Keratinocyte (primary cell): ENCODE measurements around the gene TTC38. TPM values are rescaled to one million over a fixed set of nuclear protein-coding genes. Genes with fewer than 3 reads are reported as not detected.

ENCODE experiments used
- DNase-seq: peaks from one replicate; pipeline ENCODE4 v3.0.0-alpha.2; 2011; ENCODE audit warnings: low read depth, missing footprints, low spot score
- FAIRE-seq: peaks from 2 replicates; lab custom pipeline; 2011; peaks lifted over from hg19 to GRCh38; lab: Jason Lieb, UNC
- H2AFZ ChIP-seq: 2 replicates; pipeline ENCODE4 v1.6.0; 2012; ENCODE audit warnings: low read length, control low read depth, inconsistent platforms; ENCODE audit not compliant: control insufficient read depth
- H3K27ac ChIP-seq: 2 replicates; pipeline ENCODE4 v1.5.1; 2011; ENCODE audit warnings: low read length; ENCODE audit not compliant: control insufficient read depth, insufficient read depth
- H3K27me3 ChIP-seq: 3 replicates; pipeline ENCODE4 v1.6.0; 2011; ENCODE audit warnings: low read length; ENCODE audit not compliant: control insufficient read depth, insufficient read depth; ENCODE audit errors: extremely low read depth
- H3K36me3 ChIP-seq, 2 experiments: 2 replicates in 1 of 2; 3 replicates in 1 of 2; pipeline ENCODE4 v1.5.1; 2011; ENCODE audit warnings: low read length in 2 of 2, mild to moderate bottlenecking in 1 of 2; ENCODE audit not compliant: control insufficient read depth in 2 of 2, insufficient read depth in 2 of 2; ENCODE audit errors: extremely low read depth in 1 of 2
- H3K4me1 ChIP-seq: 3 replicates; pipeline ENCODE4 v1.5.1; 2011; ENCODE audit warnings: low read length; ENCODE audit not compliant: control insufficient read depth, insufficient read depth; ENCODE audit errors: extremely low read depth
- H3K4me2 ChIP-seq: 3 replicates; pipeline ENCODE4 v1.6.0; 2011; ENCODE audit warnings: low read depth, low read length; ENCODE audit not compliant: control insufficient read depth, insufficient read depth; ENCODE audit errors: extremely low read depth
- H3K4me3 ChIP-seq, 3 experiments: fragments of 200-600 bp in 1 of 3; sonication (generic) in 1 of 3; 2 replicates in 2 of 3; 3 replicates in 1 of 3; pipeline ENCODE4 v1.5.1; 2011 to 2016; ENCODE audit warnings: low read length in 3 of 3, mild to moderate bottlenecking in 3 of 3, control low read depth in 2 of 3, inconsistent platforms in 1 of 3, low read depth in 1 of 3, mixed read lengths in 1 of 3, mixed run types in 1 of 3, moderate library complexity in 1 of 3; ENCODE audit not compliant: control insufficient read depth in 2 of 3, insufficient read depth in 2 of 3; ENCODE audit errors: extremely low read depth in 1 of 3
- H3K79me2 ChIP-seq: 2 replicates; pipeline ENCODE4 v1.6.0; 2012; ENCODE audit warnings: low read length; ENCODE audit not compliant: control insufficient read depth, insufficient read depth
- H3K9ac ChIP-seq: 3 replicates; pipeline ENCODE4 v1.6.0; 2011; ENCODE audit warnings: low read length; ENCODE audit not compliant: control insufficient read depth, insufficient read depth; ENCODE audit errors: extremely low read depth
- H3K9me1 ChIP-seq: 3 replicates; pipeline ENCODE4 v1.6.0; 2011; ENCODE audit warnings: low read length; ENCODE audit not compliant: control insufficient read depth, insufficient read depth; ENCODE audit errors: extremely low read depth
- H3K9me3 ChIP-seq: 2 replicates; pipeline ENCODE4 v1.5.1; 2012; ENCODE audit warnings: low read depth, low read length; ENCODE audit not compliant: control insufficient read depth
- H4K20me1 ChIP-seq: 3 replicates; pipeline ENCODE4 v1.6.0; 2011; ENCODE audit warnings: low read length; ENCODE audit not compliant: control insufficient read depth, insufficient read depth; ENCODE audit errors: extremely low read depth
- CTCF ChIP-seq, 3 experiments: IDR thresholded peaks in 1 of 3; conservative IDR thresholded peaks in 1 of 3; optimal IDR thresholded peaks in 1 of 3; 2 replicates in 2 of 3; 3 replicates in 1 of 3; pipeline versions ENCODE3 to v1.5.1; 2011; ENCODE audit warnings: low read length in 3 of 3, mild to moderate bottlenecking in 3 of 3, moderate library complexity in 2 of 3, control low read depth in 1 of 3, inconsistent platforms in 1 of 3; ENCODE audit not compliant: insufficient read depth in 2 of 3; ENCODE audit errors: extremely low read depth in 1 of 3
- EZH2 ChIP-seq: IDR thresholded peaks from one replicate; pipeline ENCODE4 v1.6.1; 2012; ENCODE audit warnings: inconsistent platforms, mild to moderate bottlenecking, low read length, moderate library complexity
- dilution Hi-C: fragments of 300-500 bp; cut with MboI; formaldehyde crosslinking; loops from one replicate; pipeline ENCODE4 v1.7.0; 2020; ENCODE audit warnings: low sequenced_read_pairs; ENCODE audit not compliant: extremely low pct_ligation_motif_present
- polyA plus RNA-seq, 5 experiments: library from polyadenylated mRNA; depleted of rRNA in 3 of 5; stranded (reverse) in 3 of 5; stranded (forward) in 1 of 5; unstranded in 1 of 5; fragments of >200 nt; gene quantifications; 1 replicate in 1 of 5; 2 replicates in 3 of 5; 3 replicates in 1 of 5; pipeline versions ENCODE4 v1.2.1 to v1.2.3, GENCODE V29; 2011 to 2012; ENCODE audit warnings: missing spikeins in 2 of 5, low read depth in 1 of 5, low replicate concordance in 1 of 5

The TTC38 gene
- polyA plus RNA-seq, 1 donor (not counting 4 experiments of a cell fraction or from before 2014, with no cell fraction given): 11.4 TPM

- Histone ChIP-seq H3K4me3 (no peak overlapping the region), H3K27me3 (no peaks in the 10 kb centered on the region), H3K9ac (no peak overlapping the region), H3K79me2 (peaks cover 5% of the 10 kb centered on the region), H2AFZ (no peak overlapping the region), H3K4me1 (no peaks in the 10 kb centered on the region), H4K20me1 (no peaks in the 10 kb centered on the region), H3K9me3 (no peaks in the 10 kb centered on the region), H3K4me2 (no peak overlapping the region), H3K27ac (no peak overlapping the region), H3K36me3 (peaks cover 0 to 30% of the 10 kb centered on the region in 2 experiments), H3K9me1 (no peaks in the 10 kb centered on the region)
- dilution Hi-C loops: no loop called here
- DNase-seq: no peak
- FAIRE-seq: no peak
- TF ChIP-seq CTCF (optimal IDR thresholded peaks at IDR 0.05 in 1 of 3, IDR thresholded peaks at IDR 0.05 in 1 of 3, conservative IDR thresholded peaks at IDR 0.05 in 1 of 3; ENCODE audit: extremely low read depth in 1 of 3, insufficient read depth in 2 of 3, low read length in 3 of 3) (no peak), EZH2 (no peak)
Observed at GRCh38 chr22:46323162-46323561, 55.4 kb downstream of the TTC38 start.

- FAIRE-seq (no peak), DNase-seq (no peak)
- Histone ChIP-seq H3K9me1 (no peaks in the 10 kb centered on the region), H3K27me3 (no peaks in the 10 kb centered on the region), H3K9me3 (no peaks in the 10 kb centered on the region), H3K27ac (no peak overlapping the region), H2AFZ (no peak overlapping the region), H3K79me2 (no peaks in the 10 kb centered on the region), H4K20me1 (no peaks in the 10 kb centered on the region), H3K4me3 (no peak overlapping the region), H3K9ac (no peak overlapping the region), H3K4me2 (no peak overlapping the region), H3K4me1 (no peaks in the 10 kb centered on the region), H3K36me3 (peaks cover 4 to 31% of the 10 kb centered on the region in 2 experiments)
- TF ChIP-seq EZH2 (no peak), CTCF (optimal IDR thresholded peaks at IDR 0.05 in 1 of 3, IDR thresholded peaks at IDR 0.05 in 1 of 3, conservative IDR thresholded peaks at IDR 0.05 in 1 of 3; ENCODE audit: extremely low read depth in 1 of 3, insufficient read depth in 2 of 3, low read length in 3 of 3) (no peak)
- dilution Hi-C loops: no loop called here
Observed at GRCh38 chr22:46326066-46326680, 58.4 kb downstream of the TTC38 start.
